ENCODE data around the gene BCL10. TPM values are rescaled to one million over a fixed set of nuclear protein-coding genes. Genes with fewer than 3 reads are reported as not detected.

The BCL10 gene
- total and polyA plus RNA-seq, 2 of the 8 experiments (the other 6 are each of a cell fraction or from before 2014, with no cell fraction given): 7.4 to 29.6 TPM

- 89% methylated on average over 4 of the region's 4 CpGs; no CpG with 5 or more reads in 1 of the 2 experiments for WGBS, 2 experiments (ENCODE audit: extremely low coverage in 1 of 2, insufficient coverage in 1 of 2, insufficient read length in 1 of 2, insufficient replicate concordance in 2 of 2, low coverage in 1 of 2, low lambda C conversion rate in 2 of 2, missing lambda C conversion rate in 1 of 2)
- no peak overlapping the region for H3K56ac ChIP-seq (replicated peaks; ENCODE audit: insufficient read length, low read depth, low read length)
- no peak overlapping the region for H4K8ac ChIP-seq (ENCODE audit: extremely low read depth, insufficient read depth, low read length)
Observed at GRCh38 chr1:85319931-85320330, 43.5 kb upstream of the BCL10 start.

More at GRCh38 chr1:85319931-85320330, 43.5 kb upstream of the BCL10 start:
- no peak overlapping the region for H4K91ac ChIP-seq (replicated peaks; ENCODE audit: insufficient read length, low read length)
- no peaks in the 10 kb centered on the region for H3K79me2 ChIP-seq (ENCODE audit: control insufficient read depth in 1 of 2, insufficient read depth in 2 of 2, low read length in 2 of 2)
- H3K27ac ChIP-seq (ENCODE audit: low read depth, low read length): no peak overlapping the region
- H2AK5ac ChIP-seq (ENCODE audit: low read depth, low read length): no peak overlapping the region
- no peak overlapping the region for H2BK15ac ChIP-seq (ENCODE audit: low read length)
- H3K4me2 ChIP-seq (ENCODE audit: insufficient read depth in 1 of 2, low read depth in 2 of 2, low read length in 2 of 2): no peak overlapping the region
- TF ChIP-seq SP2 (IDR thresholded peaks at IDR 0.05; ENCODE audit: low read length) (no peak), GABPA (IDR thresholded peaks at IDR 0.05; ENCODE audit: borderline replicate concordance, insufficient read depth, low read length) (no peak), SP4 (IDR thresholded peaks at IDR 0.05; ENCODE audit: low read length) (no peak), SAP30 (IDR thresholded peaks at IDR 0.05; ENCODE audit: insufficient read depth, insufficient replicate concordance, low read length) (no peak), SRF (IDR thresholded peaks at IDR 0.05; ENCODE audit: low read depth, low read length) (no peak), TEAD4 (IDR thresholded peaks at IDR 0.05; ENCODE audit: low read depth, low read length) (no peak), RBBP5 (IDR thresholded peaks at IDR 0.05; ENCODE audit: borderline replicate concordance, low read depth, low read length) (no peak), NRF1 (IDR thresholded peaks at IDR 0.05; ENCODE audit: low read depth, low read length) (no peak), RAD21 (IDR thresholded peaks at IDR 0.05 in 1 of 2, conservative IDR thresholded peaks at IDR 0.05 in 1 of 2; ENCODE audit: low read depth in 2 of 2, low read length in 2 of 2) (no peak), JUN (IDR thresholded peaks at IDR 0.05; ENCODE audit: low read depth, low read length) (no peak), MAX (IDR thresholded peaks at IDR 0.05) (no peak)
- H2BK5ac ChIP-seq (ENCODE audit: low read depth, low read length): no peak overlapping the region
- peaks cover 0 to 1% of the 10 kb centered on the region in 2 experiments for H4K20me1 ChIP-seq (replicated peaks in 1 of 2; ENCODE audit: control insufficient read depth in 1 of 2, insufficient read depth in 2 of 2, low read length in 2 of 2)
- no peak overlapping the region for H2BK120ac ChIP-seq (replicated peaks; ENCODE audit: low read depth, low read length)
- FAIRE-seq (no peak), DNase-seq (ENCODE audit: low read depth in 1 of 2, low spot score in 2 of 2) (no peak)
- ChIA-PET POLR2A (ENCODE audit: partially characterized antibody) (no interaction called here), CTCF (ENCODE audit: partially characterized antibody) (interaction anchor here (0.9 to 1.5 kb wide), 2 partner anchors 157 to 261 kb away, joined by 3 to 4 read pairs; no protein-coding TSS in a partner anchor)
- H3K27me3 ChIP-seq (replicated peaks in 1 of 4; ENCODE audit: control insufficient read depth in 3 of 4, extremely low read depth in 1 of 4, insufficient read depth in 3 of 4, low read length in 3 of 4): no peaks in the 10 kb centered on the region
- H2BK12ac ChIP-seq (ENCODE audit: low read depth, low read length): no peak overlapping the region
- H3K4me3 ChIP-seq (ENCODE audit: extremely low read depth in 1 of 4, insufficient read depth in 2 of 4, low read depth in 3 of 4, low read length in 4 of 4): no peak overlapping the region
- no peak overlapping the region for H3K4ac ChIP-seq (replicated peaks; ENCODE audit: insufficient read length, low read depth, low read length)
- H3K23ac ChIP-seq (ENCODE audit: insufficient read length): no peak overlapping the region
- H4K5ac ChIP-seq (ENCODE audit: insufficient read length, low read depth, low read length): no peak overlapping the region
- H3K14ac ChIP-seq (ENCODE audit: insufficient read length): no peak overlapping the region
- no peak overlapping the region for H3K18ac ChIP-seq (ENCODE audit: extremely low read depth, low read length)
- no peaks in the 10 kb centered on the region for H3K9me3 ChIP-seq (ENCODE audit: insufficient read depth in 2 of 2, low read depth in 1 of 2, low read length in 1 of 2)
- H3K4me1 ChIP-seq (replicated peaks in 1 of 4; ENCODE audit: control insufficient read depth in 3 of 4, insufficient read depth in 4 of 4, low read length in 3 of 4): peaks cover 0 to 4% (median 2%) of the 10 kb centered on the region in 4 experiments; a peak in 2 of 7 replicates
- H2AFZ ChIP-seq (ENCODE audit: low read length): no peak overlapping the region
- no peak overlapping the region for H2BK20ac ChIP-seq (ENCODE audit: low read length)
- no peaks in the 10 kb centered on the region for H3K79me1 ChIP-seq (ENCODE audit: low read depth, low read length)
- no peak overlapping the region for H3K9ac ChIP-seq (replicated peaks in 1 of 4; ENCODE audit: extremely low read depth in 1 of 4, low read depth in 3 of 4, low read length in 3 of 4)
- H3K36me3 ChIP-seq (ENCODE audit: control insufficient read depth in 2 of 4, insufficient read depth in 4 of 4, low read length in 3 of 4): no peaks in the 10 kb centered on the region; a peak in 1 of 8 replicates
- H3K23me2 ChIP-seq (ENCODE audit: low read depth, low read length): no peaks in the 10 kb centered on the region

Measured in H1 (cell line).